MM.1S (cell line): ENCODE results near the gene TYSND1.

Experiments used
- EZH2phosphoT487 ChIP-seq: fragments of 300-600 bp; sonication (generic); IDR thresholded peaks from 2 replicates; pipeline ENCODE4 v1.6.1; 2018; ENCODE audit warnings: antibody characterized with exemption, low read length
- TF ChIP-seq, protein P1 (sequence below): fragments of 300-600 bp; sonication (generic); IDR thresholded peaks from 2 replicates; pipeline ENCODE4 v1.5.1; 2016; ENCODE audit warnings: antibody characterized with exemption, low read length, mixed read lengths

DNA sequence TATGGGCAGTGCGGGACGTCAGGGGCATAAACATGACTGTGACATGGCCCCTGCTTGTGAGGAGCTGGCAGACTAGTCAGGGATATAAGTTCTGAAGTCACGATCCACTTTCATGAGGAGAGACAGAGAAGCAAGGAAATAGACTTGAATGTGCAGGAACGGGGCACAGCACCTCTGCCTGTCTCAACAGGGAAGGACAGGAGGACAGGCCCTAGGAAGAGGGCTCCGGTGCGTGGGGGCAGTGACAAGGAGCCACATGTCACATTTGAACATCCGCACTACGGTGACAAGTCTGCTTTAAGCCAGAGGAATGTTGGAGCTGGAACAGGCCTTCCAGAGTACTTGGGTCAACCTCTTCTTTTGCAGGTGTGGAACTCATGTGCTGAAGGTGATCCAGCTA lies 43.6 kb upstream of the TYSND1 start:
- TF ChIP-seq EZH2phosphoT487, result no peak
- TF ChIP-seq, protein P1, sequence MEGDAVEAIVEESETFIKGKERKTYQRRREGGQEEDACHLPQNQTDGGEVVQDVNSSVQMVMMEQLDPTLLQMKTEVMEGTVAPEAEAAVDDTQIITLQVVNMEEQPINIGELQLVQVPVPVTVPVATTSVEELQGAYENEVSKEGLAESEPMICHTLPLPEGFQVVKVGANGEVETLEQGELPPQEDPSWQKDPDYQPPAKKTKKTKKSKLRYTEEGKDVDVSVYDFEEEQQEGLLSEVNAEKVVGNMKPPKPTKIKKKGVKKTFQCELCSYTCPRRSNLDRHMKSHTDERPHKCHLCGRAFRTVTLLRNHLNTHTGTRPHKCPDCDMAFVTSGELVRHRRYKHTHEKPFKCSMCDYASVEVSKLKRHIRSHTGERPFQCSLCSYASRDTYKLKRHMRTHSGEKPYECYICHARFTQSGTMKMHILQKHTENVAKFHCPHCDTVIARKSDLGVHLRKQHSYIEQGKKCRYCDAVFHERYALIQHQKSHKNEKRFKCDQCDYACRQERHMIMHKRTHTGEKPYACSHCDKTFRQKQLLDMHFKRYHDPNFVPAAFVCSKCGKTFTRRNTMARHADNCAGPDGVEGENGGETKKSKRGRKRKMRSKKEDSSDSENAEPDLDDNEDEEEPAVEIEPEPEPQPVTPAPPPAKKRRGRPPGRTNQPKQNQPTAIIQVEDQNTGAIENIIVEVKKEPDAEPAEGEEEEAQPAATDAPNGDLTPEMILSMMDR, result no peak
